Sigmoid colon (tissue), 4 donors: Measurements from ENCODE around the gene RNASE2.

Source experiments
- CTCF ChIP-seq, 4 experiments: fragments of 450-650 bp in 3 of 4; fragments of 200-600 bp in 1 of 4; IDR thresholded peaks; one replicate each; pipeline ENCODE4 v1.5.1; 2016 to 2019; ENCODE audit warnings: antibody characterized with exemption in 4 of 4, mild to moderate bottlenecking in 3 of 4, moderate library complexity in 2 of 4
- POLR2AphosphoS5 ChIP-seq, 4 donors: sonication (generic); formaldehyde crosslinking; IDR thresholded peaks; one replicate each; pipeline ENCODE4 v1.6.1; 2017; ENCODE audit warnings: antibody characterized with exemption in 4 of 4

DNA sequence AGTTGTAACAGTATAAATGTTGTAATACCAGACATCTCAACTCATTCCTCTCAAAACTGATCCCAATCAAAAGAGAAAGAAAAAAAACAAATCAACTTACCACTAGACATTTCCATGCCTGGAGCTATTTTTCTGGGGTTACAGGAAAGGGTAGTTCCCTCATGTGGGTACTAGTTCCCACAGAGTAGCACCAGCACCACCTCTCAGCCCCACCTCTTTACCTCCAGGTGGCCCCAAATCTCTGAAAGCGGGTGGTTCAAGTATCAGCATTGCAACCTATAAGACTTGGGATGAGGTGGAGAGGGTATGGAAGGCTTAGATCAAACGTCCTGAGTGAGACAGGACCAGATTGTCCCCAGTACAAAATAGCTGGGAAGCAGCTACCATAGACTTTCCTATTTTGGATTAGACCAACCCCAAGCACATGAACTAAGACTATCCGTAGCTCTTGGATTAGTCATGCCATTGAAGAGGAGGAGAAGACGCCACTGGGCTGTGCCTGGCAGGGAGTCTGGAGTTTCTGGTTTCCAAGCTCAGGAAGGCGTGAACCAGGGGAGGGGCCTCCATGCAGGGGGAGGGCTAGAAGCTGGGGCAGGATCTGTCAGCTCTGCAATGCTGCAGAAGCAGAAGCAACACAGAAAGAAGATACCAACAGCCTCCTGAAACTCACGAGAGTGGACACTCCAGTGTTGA lies 43.5 kb downstream of the RNASE2 start, which contains the start of gene SLC39A2:
- no peak for TF ChIP-seq CTCF (IDR thresholded peaks at IDR 0.05)
- TF ChIP-seq POLR2AphosphoS5 (IDR thresholded peaks at IDR 0.05) = no peak
